ENCODE measurements around the gene SOAT2.
A peak's percentile ranks its signal among the peaks of the same experiment; 100 is the strongest.
"Not testable (repeated sequence)": the region's sequence is repeated elsewhere in the genome, so short reads cannot be mapped to it uniquely, and the experiment has no call there.

The SOAT2 gene

DNA sequence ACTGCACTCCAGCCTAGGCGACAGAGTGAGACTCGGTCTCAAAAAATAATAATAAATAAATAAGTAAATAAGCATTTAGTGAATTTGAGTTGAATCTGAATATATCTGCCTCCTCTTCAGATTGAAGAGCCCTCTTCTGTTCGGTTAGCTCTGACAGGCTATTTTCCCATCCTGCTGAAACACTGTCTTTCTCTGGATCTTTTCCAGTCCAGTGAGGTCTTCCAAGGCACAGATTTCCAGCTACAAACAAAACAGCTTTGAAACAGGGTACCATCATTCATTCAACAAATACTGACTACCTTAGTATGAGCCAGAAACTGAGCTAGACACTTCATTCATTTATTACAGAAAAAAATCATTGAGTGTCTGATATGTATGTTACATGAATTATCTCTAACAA, 16.9 kb upstream of the SOAT2 start:
- DNase-seq (ENCODE audit: low read depth) = no peak

DNA sequence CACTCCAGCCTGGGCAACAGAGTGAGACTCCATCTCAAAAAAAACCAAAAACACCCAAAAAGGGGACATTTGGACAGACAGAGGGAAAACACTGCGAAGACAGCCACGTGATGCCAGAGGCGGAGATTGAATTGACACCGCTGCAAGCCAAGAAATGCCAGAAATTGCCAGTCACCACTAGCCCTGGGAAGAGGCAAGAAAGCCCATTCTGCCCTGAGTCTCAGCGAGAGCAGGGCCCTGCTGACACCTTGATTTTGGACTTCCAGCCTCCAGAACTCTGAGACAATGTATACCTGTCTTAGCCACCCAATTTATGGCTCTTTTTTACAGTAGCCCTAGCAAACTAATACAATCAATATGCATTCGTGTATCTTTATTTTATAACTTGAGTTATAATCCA, 13.2 kb upstream of the SOAT2 start:
- DNase-seq (ENCODE audit: low read depth) = no peak

DNA sequence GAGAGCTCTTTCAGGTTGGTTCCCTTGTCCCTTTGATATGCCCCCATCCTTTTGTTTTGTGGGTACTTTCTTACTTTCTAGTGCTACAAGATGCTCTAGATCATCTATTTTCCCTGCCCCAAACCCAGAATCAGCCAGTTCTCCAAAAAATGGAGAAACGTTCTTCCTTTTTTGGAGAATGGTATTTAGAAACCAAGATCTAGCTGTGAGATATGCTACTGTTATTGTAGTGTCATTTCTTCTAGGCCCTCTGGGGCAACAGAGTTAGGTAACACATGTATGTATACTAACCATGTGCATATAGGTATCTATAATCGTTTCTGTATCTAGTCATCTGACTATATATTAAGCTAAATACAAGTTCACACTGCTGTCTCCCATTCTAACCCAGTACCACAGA, 12.7 kb upstream of the SOAT2 start:
- no peak for DNase-seq (ENCODE audit: low read depth)

DNA sequence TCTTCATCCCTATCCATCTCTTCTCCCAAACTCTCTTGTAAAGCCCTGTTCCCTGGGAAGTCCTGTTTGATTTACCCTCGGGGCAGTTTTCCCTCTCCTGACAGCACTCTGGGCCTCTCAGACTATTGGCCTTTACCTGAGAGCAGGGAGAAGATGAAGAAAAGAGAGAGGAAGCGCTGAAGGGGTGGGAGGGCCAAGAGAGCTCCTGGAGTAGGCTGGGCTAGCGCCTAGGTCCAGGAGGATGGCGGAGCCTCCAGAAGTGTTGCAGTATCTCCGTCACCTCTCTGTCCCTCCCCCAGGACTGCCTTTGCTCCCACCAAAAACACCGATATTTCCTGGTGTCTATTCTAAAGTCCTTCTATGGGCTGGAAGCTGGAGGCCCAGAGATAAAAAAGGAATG, 11.5 kb upstream of the SOAT2 start:
- no peak for DNase-seq (ENCODE audit: low read depth)

DNA sequence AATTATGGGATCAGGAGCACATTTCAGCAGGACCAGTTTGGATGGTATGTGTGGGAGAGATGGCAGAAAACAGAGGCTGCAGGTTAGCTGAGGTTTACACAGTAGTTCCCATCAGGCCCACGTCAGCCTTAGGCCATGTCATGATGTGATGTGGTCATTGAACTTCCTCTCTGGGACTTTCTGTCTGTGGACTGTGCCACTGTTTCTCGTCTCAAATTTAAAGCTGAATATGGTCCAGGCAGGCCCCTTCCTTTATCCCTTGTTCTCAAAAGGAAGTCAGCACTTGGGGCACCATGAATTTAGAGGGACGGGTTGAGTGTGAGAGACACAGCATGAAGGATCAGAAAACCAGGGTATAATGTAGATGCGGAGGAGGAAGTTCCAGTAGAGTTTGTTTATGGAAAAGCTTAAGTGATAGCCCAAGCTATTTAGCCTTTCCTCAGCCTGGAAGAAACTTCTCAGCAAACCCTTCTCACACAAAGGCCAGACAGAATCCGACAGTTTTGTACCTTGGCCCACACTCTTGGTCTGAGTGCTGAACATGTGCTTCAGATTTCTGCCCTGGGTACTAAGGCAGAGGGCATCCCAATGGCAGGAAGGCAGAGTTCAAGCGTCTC, 9.4 kb upstream of the SOAT2 start:
- DNase-seq (ENCODE audit: low read depth) = no peak

DNA sequence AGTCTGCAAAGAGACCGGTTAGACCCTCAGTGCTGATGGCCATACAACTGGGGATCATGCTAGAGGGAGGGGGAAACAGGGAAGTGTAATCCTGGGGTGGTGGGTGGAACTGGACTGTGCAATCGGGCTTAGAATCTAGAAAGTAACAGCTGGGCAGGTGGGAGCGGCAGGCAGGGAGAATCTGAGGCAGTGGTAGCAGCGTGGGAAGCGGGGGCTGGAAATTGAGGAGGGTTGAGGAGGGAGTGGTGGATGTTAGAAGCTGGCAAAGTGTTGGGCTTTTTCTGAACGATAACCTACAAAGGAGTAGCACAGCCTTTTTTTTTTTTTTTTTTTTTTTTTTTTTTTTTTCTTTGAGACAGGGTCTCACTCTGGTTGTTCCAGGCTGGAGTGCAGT, 8.9 kb upstream of the SOAT2 start:
- no peak for DNase-seq (ENCODE audit: low read depth)

DNA sequence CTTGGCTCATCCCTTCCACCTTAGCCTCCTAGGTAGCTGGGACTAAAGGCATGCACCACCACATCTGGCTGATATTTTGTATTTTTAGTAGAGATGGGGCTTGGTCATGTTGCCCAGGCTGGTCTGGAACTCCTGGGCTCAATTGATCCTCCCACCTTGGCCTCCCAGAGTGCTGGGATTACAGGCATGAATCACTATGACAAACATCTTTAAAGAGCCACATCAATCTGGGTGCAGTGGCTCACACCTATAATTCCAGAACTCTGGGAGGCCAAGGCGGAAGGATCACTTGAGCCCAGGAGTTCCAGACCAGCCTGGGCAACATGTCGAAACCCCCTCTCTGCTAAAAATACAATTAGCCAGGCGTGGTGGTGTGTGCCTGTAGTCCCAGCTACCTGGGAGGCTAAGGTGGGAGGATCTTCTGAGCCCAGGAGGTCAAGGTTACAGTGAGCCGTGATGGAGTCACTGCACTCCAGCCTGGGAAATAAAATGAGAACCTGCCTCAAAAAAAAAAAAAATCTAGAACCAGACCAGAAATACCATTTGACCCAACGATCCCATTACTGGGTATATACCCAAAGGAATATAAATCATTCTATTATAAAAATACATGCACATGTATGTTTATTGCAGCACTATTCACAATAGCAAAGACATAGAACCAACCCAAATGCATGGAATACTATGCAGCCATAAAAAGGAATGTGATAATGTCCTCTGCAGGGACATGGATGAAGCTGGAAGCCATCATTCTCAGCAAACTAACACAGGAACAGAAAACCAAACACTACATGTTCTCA, 8.3 kb upstream of the SOAT2 start:
- not testable (repeated sequence) for DNase-seq (ENCODE audit: low read depth)

DNA sequence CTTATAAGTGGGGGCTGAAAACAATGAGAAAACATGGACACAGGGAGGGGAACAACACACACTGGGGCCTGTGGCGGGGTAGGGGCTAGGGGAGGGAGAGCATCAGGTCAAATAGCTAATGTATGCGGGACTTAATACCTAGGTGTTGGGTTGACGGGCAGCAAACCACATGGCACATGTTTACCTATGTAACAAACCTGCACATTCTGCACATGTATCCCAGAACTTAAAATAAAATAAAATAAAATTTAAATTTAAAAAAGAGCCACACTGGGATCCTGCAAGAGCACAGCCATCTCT, 7.7 kb upstream of the SOAT2 start:
- not testable (repeated sequence) for DNase-seq (ENCODE audit: low read depth)

DNA sequence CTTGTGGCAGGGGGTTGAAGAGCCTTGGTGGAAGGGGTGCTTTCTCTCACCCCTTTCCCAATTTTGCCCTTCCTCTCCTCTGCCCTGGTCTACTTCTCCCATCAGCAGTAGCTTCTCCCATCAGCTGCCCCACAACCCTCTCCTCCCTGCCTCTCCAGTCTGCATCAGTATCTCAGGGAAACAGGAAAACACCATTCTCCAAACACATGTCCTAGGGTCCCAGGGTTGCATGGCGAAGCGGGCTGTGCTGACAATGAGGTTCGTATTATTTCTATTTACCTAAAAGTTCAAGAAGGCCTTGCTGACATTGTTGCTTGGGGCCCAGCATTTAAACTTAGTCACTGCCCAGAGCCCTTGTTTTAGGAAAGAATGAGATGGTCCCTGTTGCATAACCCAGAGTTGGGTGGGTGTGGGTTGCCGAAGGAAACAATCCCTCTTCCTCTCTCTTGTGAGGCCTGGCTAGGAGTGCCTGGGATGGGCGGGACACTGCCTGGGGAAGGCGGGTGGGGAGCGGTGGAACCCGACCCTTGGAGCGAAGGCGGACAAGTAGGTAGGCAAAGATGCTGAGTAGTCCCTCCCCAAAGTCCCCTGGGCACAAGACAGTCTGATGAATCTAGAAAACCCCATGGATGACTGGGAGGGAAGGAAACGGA, 7.1 kb upstream of the SOAT2 start:
- DNase-seq (ENCODE audit: low read depth) = no peak

DNA sequence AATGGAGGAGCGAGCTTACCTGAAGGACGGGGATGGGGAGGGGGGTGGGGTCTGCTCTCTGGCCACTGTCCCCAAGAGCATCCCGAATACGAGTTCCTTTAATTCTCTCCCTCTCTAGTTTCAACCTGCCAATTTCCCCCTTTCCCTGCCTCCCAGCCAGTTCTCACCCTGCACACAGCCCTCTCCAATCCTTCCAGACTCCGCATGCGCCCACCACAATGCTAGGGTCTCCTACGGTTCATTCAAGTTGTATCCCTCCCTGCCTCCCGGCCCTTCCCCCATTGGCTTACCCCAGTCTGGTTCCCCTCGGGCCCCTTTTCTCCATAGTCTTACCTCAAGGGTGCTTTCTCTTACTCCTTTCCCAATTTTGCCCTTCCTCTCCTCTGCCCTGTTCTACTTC, 6.5 kb upstream of the SOAT2 start:
- no peak for DNase-seq (ENCODE audit: low read depth)

DNA sequence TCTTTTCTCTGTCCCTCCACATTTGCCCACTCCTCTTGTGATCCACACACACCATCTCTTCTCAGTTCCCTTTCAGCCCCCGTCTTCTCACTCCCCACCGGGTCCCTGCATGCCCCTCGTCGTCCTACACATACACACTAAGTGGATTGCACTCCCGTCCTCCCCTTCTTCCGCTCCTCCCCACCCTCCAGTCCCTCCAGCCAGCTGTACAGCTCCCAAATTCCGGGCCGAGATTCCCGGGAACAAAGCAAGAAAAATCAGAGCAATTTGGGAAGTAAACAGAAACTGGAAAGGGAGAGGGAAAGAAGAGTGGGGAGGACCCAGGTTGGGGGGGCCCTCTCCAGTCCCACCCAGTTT, 6.1 kb upstream of the SOAT2 start:
- no peak for DNase-seq (ENCODE audit: low read depth)

DNA sequence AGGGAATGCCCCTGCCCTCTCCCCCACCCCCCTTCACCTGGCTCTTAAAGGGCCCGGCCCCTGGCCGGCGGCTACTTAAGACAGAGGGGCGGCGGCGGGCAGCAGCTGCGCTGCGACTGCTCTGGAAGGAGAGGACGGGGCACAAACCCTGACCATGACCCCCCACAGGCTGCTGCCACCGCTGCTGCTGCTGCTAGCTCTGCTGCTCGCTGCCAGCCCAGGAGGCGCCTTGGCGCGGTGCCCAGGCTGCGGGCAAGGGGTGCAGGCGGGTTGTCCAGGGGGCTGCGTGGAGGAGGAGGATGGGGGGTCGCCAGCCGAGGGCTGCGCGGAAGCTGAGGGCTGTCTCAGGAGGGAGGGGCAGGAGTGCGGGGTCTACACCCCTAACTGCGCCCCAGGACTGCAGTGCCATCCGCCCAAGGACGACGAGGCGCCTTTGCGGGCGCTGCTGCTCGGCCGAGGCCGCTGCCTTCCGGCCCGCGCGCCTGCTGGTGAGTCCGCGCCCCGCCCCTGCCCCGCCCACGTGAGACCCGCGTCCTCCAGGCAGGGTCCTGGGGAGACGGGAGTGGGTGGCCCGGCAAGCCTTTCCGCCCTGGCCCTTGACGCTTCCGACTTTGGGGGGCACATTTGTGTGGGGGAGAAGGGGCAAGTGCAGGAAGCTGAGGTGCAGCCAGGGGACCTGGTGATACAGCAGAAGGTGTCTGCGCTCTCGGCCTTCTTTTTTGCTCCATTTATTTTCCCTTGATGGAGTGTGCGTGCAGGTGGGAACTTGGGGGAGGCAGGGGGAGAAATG, 5.5 kb upstream of the SOAT2 start, which contains the start of gene IGFBP6:
IGFBP6 (plus strand) TSS at position 104 of the 790 bp plus-strand sequence; CDS start at position 155, 51 bp downstream.
- DNase-seq (ENCODE audit: low read depth) = peak; percentile 42

DNA sequence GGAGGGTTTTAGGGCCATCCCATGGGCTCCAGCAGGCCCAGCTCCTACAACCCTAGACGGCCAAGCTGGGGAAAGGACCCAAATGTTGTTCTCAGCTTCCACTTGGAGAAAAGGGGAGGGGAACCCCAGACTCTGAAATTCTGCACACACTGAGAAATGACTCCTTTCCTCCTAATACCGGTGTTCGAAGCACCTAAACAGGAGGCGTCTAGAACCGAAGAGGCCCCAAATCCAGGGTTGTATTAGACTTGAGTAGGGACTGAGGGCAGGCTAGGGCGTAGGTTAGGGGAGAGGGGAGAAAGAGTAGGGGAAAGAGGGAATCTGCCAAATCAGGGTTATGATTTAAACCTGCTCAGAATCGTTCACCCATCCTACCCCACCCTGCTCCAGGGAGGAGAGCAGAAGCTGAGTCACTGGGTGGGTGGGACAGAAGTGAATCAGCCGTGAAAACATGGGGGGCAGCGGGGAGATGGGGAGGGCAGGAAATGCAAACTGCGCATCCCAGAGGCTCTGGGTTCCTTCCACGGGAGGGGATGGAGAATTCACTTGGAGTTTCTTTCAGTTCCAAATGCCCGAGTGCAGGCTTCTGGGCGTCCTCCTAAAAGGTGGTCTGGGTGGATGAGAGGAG, 4.8 kb upstream of the SOAT2 start:
- DNase-seq (ENCODE audit: low read depth) = no peak

DNA sequence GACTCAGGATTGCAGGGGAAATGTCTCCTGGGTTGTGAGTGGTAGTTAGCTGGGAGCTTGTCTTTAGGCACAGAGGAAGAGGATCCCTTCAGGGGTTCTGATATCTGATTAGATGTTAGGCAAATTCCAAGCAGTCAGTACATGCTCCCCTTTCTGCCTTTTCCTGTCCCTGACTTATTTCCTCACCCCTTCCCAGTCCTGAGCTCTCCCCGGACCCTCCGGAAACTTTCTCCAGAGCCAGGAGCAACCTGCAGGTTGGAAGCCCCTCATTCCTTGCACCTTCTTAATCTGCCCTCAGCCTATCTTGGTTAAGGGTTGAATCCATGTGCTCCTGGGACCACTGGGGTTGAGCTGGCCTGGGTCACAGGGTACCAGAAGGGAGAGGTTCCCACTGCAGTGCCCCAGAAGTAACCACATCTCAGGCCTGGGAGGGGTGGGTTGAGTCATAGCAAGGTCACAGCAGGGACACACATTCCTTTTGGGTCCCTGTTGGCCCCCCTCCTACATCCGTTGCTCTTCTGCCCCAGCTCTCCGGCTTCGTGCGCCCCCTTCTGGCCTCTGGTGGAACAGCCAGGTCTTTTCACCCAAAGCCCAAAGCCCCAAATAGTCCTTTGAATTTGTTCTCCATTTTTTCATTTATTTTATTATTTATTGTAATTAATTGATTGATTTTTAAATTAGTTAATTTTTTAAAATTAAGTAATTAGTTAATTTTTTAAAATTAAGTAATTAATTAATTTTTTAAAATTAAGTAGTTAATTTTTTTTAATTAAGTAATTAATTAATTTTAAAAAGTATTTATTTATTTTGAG, 4.0 kb upstream of the SOAT2 start:
- peak; percentile 90 for DNase-seq (ENCODE audit: low read depth)

DNA sequence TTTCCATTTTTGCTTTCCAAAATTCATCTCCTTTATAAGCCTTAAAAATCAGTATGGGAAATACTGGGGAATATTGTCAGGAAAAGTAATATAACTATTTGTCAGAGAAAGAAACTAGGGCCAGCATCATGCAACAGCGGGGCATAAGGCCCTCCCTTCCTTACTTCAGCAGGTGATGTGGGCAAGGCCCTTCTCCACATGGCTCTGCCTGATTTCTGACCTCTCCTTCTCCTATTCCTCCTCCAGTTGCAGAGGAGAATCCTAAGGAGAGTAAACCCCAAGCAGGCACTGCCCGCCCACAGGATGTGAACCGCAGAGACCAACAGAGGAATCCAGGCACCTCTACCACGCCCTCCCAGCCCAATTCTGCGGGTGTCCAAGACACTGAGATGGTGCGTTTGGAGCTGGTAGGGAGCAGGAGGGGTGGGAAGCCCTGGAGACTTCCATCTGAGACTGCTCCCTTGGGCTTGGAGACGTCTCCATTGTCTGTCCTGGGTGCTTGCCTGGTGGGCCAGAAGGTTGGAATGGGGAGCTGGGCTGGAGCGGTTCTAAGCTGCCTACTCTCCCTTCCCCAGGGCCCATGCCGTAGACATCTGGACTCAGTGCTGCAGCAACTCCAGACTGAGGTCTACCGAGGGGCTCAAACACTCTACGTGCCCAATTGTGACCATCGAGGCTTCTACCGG, 2.7 kb upstream of the SOAT2 start:
- no peak for DNase-seq (ENCODE audit: low read depth)

DNA sequence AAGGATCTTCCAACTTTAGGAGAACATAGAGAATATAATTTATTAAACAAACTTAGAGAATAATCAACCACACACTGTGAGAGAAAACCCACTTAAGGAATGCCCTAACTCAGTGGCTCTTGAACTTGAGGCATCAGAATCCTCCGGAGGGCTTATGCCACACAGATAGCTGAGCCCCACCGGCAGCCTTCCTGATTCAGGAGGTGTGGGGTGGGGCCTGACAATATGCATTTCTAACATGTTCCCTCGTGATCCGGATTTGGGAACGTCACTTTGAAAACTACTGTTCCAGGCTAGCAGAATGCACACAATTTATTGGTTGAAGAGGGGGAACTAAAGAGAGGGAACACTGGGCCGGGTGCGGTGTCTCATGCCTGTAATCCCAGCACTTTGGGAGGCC, 2.0 kb upstream of the SOAT2 start:
- no peak for DNase-seq (ENCODE audit: low read depth)

DNA sequence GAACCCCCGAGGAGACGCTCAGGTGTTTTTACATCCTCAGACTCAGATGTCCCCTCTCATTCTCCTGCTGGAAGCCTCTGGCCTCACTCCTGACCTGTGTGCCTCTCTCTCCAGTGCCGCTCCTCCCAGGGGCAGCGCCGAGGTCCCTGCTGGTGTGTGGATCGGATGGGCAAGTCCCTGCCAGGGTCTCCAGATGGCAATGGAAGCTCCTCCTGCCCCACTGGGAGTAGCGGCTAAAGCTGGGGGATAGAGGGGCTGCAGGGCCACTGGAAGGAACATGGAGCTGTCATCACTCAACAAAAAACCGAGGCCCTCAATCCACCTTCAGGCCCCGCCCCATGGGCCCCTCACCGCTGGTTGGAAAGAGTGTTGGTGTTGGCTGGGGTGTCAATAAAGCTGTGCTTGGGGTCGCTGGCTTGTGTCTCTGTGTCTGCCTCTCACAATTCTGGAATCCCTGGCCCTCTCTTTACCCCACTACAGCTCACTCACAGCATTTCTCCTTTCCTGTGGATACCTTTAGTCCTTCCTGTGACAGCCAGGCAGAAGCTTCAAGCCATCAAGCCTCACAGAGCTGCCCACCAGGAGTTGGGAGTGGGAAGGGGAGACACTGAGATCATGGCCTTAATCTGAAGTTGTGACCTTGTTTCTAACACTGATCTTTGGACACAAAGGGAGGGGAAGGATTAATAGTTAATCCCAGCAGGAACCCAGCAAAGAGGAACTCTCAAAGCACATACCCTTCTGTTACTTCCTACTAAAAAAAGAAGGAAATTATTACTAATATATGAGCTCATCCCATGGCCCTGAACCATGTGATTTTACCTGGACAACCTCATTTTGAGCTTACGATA, 1.1 kb upstream of the SOAT2 start:
- no peak for DNase-seq (ENCODE audit: low read depth)

DNA sequence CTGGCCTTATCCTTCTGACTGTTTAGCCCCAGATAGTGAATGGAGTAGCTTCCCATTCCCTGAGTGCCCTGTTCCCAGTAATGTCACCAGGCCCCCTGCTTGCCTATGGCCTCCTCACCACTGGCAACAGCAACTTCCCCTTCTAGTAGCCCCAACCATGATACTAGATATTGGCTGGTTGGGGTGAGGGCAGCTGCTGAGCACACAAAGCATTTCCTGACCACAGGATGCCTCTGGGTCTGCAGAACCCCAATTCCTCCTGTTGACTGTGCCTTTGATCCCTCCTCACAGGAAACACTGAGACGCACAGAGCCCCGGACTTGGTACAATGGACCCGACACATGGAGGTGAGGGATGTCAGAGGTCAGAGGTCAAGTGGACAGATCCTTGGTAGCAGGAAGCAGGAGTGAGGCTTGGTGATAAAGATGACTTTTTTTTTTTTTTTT, 597 bp downstream of the SOAT2 start:
- no peak for DNase-seq (ENCODE audit: low read depth)

DNA sequence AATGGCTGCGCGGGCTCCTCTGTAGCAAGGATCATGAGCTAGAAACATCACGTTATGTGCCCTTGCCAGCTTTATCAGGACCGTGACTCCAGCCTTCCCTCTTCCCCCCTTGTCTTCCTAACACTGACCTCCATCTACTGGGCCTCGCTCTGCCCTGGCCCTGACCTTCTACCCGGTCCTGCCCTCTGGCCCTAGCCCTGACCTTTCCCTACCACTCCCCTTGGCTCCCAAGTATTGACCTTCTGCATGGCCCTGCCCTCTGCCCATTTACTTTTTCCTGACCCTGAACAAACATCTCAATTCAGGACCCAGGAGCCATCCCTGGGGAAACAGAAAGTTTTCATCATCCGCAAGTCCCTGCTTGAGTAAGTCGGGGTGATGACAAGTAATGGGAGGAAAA, 2.0 kb downstream of the SOAT2 start:
- DNase-seq (ENCODE audit: low read depth) = no peak
